ENCODE measurements around the gene DIS3L.
"Not testable (repeated sequence)": the region's sequence is repeated elsewhere in the genome, so short reads cannot be mapped to it uniquely, and the experiment has no call there.

The DIS3L gene

DNA sequence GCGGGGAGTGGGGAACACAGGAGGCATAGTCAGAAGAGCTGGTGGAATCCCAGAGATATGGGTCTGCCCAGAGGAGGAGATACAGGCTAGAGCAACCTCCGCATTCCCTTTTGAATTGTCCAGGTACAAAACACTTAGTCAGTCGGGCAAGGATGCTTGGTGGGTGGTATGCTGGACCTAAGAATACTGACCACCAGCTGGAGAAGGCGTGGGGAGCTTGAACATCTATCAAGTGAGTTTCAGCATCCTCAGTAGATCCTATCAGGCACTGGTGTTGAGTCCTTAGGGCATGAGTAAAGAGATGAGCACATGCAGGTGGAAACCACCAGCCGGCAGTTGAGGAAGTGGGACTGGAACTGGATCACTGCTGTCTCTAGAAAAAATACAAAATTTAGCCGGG is 14.7 kb upstream of the DIS3L start:
- DNase-seq, result no peak

DNA sequence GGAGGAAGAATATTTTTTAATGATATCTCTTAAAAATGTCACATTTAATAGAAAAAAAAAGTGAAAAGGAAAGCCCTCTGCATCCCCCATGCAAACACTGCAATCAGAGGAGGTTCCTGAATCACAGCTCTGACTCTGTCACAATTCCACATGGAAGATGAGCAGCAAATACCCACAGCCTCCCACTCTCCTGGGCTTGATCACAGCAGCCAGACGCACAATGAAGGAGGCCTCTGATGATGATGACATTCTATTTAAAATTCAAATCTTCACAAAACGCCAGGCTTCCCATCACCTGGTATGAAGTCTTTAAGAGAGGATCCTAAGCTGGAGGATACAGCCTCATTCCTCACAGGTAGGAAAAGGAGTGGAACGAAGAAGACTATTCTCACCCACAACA is 9.1 kb upstream of the DIS3L start:
- DNase-seq, result no peak

DNA sequence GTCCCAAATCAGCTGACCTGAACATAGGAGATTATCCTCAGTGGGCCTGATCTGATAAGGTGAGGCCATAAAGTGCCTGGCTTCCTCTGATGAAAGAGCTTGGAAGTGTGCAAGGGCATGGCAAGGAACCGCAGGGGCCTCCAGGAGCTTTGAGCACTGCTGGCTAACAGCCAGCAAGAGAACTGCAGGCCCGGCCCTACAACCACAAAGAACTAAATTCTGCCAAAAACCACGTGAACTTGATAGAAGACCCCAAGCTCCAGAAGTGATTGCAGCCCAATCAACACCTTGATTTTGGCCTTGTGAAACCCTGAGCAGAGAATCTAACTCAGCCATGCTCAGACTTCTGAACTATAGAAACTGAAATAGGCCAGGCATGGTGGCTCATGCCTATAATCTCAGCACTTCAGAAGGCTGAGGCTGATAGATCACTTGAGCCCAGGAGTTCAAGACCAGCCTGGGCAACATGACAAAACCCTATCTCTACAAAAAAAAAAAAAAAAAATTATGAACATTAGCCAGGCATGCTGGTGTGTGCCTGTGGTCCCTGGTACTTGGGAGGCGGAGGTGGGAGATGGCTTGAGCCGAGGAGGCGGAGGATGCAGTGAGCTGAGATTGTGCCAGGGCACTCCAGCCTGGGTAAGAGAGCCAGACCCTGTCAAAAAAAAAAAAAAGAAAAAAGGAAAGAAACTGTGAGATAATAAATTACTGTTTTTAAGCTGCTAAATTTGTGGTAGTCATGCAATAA is 7.7 kb upstream of the DIS3L start:
- DNase-seq, result peak; percentile 65

DNA sequence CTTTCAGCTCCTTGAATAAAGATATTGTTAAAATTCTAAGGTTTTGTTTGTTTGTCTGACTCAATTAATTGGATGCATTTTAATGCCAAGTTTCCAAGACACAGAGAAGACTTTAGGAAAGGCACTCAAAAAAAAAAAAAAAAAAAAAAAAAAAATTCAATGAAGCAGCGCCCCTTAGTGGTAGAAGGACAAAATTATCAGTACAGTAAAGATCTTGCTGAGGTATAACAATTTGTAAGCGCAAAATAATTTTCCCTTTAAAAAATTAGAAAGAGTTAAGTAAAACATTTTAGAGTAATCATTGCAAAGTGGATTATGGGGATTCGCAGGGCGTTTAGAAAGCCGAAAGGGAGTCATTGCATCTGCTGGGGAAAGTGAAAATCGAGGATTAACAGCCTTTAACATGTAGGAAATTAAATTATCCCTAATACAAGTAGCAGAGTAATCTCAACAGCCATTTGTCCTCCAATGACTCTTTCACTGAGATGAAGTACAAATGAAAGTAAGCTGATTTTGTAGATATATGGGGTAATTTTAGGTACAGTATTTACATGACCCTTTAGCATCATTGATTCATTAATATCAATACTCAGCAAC is 5.8 kb upstream of the DIS3L start:
- no peak for DNase-seq

DNA sequence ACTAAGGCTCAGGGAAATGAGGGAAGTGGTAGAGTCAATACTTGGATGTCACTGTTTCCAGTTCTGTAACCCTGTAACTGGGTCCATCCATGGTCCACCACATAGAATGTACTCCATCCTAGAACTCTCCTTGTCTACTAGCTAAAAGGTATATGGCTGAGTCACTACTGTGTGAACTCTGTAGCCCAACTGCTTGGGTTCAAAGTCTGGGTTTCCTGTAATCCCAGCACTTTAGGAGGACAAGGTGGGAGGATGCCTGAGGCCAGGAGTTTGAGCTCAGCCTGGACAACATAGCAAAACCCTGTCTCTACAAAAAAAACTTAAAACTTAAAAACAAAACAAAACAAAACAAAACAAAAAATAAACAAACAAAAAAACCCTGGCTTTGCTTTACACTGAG is 5.3 kb upstream of the DIS3L start:
- DNase-seq, result no peak

DNA sequence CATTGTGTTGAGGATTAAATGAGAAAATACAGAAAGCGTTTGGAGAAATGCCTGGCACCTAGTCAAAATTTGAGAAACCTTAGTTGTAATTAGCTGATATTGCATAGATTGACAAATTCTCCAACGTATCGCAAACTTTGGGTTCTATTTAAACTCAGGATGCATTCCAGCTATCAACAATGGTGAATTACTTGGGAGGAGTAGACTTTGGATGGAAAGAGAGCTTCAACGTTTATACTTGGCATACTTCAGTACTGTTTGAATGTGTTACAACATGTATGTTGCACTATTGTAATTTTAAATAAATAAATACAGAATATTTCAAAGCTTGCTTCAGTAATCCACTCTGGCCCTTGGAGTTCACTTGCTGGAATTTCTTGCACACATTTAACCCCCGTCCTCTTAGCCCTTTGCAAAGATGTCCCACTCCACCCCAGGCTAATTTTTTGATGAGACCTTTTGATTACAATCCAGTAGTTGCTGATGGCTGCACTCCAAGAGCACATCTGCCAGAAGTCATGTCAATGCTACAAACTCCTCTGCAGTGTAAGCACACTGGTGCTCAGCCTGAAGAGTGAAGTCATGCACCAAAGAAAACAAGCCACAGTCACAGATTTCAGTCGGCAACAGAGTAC is 4.7 kb upstream of the DIS3L start:
- DNase-seq, result no peak

DNA sequence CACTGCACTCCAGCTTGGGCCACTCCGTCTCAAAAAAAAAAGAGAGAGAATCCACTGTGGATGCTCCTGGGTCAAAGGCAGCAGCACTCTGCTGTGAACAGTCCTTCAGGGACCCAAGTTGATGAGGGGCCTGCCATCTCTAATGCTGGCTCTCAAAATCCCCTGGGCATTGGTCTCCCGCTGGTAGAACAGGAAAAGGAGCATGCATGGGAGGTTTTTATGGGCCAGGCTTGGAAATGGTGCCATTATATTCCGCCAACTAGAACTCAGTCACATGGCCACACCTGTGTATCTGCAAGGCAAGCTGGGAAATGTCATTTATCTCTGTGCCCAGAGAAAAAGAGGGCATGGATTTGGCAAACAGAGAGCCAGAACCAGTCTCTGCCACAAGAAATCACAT is 3.4 kb upstream of the DIS3L start:
- no peak for DNase-seq

DNA sequence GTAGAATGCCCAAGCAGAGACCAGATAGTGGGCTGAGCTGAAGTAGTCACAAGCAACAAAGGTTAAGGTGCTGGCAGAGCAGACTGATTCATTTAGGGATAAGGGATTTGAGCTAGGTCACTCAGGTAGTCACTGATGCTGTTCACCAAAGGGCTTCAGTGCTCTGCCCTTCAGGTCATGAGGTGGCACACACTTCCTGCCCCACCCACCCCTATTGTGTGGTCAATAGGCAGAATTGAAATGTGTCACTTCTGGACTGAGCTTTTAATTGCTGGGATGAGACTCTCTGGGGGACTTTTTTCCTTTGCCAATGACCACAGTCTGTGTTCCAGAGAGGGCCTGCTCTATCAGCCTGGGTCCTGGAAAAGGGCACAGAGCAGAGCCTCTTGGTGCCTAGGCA is 2.9 kb upstream of the DIS3L start:
- DNase-seq, result no peak

DNA sequence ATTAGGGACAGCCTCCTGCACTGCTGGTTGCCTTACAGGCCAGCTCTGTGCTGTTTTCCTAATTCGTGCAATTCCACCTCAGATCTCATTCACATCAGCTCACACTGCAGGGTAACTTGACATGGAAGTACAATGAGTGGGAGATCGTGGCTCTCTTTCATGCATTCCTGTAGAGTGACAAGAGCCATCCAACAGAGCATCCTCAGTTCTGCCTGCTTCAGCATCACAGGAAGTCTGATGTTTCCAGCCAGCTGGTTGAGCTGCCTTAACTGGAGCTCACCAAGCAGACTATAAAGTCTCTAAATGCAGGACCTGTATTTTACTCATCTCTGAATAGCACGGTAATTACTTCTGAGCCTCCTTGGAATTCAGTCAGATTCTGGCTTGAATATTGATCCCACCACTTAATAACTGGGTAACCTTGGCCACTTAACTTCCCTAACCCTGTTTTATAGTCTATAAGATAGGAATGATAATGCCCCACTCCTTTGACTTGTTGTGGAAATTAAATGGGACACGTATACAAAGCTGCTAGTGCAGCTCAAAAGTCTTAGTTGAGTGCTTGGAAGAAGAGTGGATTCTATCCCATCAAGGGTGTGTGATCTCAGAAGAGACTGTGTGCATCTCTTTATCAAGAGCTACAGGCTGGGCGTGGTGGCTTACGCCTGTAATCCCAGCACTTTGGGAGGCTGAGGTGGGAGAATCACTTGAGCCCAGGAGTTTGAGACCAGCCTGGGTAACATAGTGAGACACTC is 1.4 kb upstream of the DIS3L start:
- DNase-seq, result no peak

DNA sequence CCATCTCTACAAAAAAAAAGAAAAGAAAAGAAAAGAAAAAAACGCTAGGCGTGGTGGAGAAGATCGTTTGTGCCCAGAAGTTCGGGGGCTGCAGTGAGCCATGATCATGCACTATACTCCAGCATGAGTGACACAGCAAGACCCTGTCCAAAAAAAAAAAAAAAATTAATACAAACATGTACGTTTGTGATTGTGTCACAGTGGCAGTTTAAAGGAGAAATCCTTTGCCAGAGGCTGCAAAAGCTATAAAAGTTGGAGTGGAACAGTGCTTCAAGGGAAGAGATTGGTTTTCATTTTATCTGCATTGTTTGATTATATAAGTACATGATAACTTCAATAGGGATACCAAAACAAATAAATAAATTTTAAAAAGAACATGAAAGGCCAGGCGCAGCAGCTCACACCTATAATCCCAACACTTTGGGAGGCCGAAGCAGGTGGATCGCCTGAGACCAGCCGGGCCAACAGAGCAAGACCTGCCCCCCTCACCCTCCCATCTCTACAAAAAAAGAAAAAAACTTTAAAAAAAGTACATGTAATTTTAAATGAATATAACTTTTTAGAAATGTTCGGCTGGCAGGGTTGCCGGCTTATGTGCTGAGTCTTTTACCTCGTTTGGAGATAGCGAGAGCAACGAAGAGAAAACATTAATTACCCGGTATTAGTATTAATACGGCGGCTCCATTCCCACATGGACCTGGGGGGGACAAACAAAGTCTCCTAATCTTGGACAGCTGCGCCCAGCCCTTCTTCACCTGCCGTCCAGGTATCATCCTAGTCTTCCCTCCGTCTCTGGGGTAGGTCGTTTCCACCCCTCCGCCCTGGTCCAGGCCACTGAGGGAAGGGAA is 573 bp upstream of the DIS3L start:
- no peak for DNase-seq

DNA sequence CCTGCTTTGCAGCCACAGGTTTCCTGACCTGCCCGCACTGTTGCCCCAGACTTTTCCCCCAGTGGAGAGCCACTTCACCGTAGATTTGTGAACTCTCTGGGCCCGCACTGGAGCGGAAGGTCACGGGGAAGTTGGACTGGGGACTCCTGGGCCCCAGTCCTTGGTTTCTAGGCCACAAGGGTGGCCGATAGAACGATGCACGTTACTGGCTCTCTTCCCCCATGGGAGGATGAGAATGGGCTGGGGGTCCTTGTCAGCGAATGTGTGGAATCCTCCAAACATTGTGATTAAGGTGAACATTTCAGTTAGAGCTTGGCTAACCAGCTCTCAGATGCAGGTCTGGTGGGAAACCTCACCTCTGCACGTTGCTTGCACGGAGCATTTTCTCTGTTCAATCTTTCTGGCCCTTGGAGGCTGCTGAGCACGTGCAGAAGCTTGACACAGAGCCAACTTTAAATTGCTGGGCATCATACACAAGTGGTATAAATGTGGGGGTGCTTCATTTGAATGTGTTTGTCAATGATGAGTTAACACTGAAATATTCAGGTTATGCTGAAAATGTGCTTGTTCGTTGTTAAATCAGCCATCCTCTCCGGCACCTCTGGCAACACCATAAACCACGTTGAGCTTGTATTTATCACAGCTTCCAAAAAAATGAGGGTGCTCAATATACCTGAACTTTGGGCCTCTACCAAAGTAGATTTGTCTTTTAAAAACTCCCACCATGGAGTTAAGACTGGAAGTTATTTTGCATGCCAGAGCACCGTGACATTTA is 976 bp downstream of the DIS3L start:
- peak; percentile 50 for DNase-seq

DNA sequence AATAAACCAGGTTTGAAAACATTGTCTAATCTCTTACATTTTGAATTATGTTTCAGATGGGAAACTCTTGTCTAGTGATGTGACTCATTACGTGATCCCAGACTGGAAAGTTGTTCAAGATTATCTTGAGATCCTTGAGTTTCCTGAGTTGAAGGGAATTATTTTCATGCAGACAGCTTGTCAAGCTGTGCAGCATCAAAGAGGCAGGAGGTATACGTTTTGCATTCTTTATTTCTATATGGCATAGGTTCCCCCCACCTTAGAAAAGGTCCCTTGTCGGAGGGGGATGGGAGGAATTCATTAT is 1.5 kb downstream of the DIS3L start:
- DNase-seq, result no peak

DNA sequence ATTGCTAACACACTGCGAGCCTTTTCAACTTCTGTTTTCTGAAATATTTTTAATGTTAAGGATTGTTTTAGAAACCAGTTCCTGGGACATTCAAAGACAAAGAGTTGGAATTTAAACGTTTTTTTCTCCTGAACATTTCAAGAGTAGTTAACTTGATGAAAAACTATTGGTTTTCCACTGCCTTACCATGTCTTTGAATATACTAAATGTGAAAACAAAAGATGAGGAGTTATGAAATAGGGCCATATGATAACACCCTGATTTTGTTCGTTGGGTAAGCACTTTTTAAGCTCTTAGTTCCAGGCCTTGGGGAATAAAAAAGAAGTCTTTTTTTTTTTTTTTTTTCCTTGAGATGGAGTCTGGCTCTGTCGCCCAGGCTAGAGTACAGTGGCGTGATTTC is 2.8 kb downstream of the DIS3L start:
- DNase-seq, result no peak

DNA sequence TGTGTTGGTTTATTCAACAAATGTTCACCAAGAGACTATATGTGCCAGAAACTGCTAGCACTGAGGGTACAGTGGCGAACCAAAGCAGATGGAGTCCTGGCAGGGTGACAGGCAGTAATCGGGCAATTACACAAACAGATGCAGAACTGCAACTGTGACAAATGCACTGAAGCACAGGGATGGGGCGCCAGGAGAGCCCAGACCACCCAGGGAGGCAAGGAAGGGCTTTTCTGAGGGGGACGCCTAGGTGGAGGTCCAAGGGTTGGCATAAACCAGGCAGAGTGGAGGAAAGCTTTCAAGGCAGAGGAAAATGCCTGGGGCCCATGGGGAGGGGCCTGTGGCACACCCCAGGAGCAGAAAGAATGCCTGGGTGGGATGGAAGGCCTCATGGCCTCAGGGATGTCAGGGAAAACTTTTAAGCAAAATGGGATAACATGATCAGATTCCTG is 5.5 kb downstream of the DIS3L start:
- no peak for DNase-seq

DNA sequence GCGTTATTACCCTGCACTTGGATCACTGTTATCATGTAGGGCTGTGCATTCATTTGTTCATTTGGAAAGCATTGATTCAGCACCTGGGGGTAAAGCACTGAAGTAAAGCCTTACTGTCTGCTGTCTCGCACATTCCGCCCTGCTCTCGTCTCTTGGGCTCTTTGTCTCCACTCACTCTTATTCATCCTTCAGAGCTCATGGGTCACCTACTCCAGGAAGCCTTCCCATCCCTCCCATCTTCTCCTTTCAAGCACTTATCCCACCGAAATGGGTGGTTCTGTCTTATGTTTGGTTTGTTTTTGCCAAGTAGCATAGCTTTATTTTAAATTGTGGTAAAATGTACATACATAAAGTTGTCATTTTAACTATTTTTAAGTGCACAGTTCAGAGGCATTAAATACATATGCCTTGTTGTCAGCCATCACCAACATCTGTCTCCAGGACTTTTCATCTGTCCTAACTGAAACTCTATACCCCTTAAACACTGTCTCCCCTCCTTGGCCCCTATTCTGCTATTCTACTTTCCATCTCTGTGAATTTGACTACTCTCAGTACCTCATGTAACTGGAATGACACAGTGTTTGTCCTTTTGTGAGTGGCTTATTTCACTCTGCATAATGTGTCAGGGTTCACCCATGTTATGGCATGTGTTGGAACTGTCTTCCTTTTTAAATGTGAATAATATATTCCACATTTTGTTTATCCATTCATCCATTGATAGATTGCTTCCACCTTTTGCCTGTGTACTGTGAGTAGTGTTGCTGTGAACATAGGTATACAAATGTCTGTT is 9.3 kb downstream of the DIS3L start:
- no peak for DNase-seq

DNA sequence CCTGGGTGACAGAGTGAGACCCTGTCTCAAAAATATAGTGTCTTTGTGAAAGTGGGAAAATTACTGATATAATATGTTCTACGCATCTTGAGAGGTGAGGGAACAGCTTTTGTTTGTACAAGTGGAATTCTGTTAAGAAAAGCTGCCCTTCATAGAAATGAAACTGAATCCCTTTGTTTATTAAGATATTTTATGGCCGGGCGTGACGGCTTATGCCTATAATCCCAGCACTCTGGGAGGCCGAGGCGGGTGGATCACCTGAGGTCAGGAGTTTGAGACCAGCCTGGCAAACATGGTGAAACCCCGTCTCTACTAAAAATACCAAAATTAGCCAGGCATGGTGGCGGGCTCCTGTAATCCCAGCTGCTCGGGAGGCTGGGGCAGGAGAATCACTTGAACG is 11.1 kb downstream of the DIS3L start:
- DNase-seq, result not testable (repeated sequence)

DNA sequence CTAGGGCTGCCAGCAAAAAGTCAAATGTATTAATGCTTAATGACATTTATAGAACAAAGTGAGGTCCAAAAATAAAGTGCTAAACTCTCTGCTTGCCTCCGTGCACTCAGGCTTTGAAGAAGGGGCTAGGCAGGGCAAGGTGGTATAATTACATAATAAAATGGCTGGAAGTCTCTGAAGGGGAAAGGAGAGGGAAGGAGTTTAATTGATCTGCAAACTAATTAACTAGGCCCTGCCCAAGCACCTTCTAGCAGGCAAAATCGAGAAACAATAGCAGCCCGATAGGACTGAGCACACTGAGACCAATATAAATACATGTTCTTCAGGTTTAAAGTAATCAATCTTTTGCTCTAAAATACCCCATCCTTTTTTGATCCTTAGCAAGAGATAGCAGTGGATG is 13.0 kb downstream of the DIS3L start:
- DNase-seq, result no peak

DNA sequence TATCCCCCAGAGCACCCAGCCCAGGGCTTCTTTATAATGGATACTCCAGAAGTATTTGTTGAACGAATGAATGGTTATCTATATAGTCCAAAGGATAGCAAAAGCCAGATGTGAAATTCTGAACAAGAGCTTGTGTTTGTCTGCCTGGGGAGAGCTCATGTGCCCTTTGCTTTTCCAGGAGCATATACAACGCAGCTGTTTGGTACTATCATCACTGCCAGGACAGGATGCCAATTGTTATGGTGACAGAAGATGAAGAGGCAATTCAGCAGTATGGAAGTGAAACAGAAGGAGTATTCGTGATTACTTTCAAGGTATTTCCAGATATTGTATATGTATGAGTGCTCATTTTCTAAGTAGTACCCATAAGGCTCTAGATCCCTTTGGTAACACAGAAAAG is 15.2 kb downstream of the DIS3L start:
- no peak for DNase-seq

DNA sequence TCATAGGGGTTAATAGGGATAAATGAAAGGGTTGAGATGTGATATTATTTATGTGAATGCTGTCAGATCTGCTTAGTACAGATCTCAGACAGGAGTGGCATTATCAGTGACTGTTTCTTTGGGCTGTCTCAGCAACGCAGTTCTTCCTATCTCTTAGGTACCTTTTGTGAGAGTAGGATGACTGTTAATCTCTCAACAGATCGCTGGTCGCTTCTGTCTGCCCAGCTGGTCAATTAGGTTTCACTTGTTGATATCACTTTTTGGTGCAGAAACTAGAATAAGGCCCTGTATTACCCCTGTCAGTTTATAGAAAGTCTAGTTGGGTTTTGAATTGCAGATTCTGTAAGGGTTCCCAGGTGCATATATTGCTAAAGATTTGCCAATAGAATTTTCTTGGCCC is 16.5 kb downstream of the DIS3L start:
- DNase-seq, result no peak

DNA sequence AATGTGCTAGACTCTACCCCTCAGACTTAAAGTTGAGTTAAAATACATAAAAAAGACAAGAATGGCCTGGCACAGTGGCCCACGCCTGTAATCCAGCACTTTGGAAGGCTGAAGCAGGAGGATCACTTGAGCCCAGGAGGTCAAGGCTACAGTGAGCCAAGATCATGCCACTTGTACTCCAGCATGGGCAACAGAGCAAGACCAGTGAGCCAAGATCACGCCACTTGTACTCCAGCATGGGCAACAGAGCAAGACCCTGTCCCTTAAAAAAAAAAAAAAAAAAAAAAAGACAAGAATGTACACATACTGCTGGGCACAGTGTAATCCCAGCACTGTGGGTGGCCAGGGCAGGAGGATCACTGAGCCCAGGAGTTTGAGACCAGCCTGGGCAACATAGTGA is 17.4 kb downstream of the DIS3L start:
- no peak for DNase-seq

DNA sequence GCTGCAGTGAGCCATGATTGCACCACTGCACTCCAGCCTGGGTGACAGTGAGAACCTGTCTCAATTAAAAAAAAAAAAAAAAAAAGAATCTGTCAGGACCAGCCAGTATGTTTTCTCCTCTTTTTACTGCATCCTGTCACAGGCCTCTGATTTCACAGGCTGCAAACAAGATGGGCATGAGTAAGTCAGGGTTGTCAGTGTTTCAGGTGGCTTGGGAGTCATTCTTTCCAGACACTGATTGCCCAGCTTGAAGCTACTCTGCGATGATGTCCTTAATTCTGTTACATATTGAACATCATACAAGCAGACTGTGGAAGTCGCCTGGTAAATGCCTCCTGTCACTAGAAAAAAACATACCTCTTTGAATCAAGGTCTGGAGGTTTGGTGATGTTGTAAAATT is 18.8 kb downstream of the DIS3L start:
- no peak for DNase-seq
